H1 (cell line): ENCODE results near the gene CIAO2A. TPM values are rescaled to one million over a fixed set of nuclear protein-coding genes. Genes with fewer than 3 reads are reported as not detected.

Experiments used
- ASH2L ChIP-seq: fragments of 200-600, 300-600 bp; sonication (generic); IDR thresholded peaks from one replicate; pipeline ENCODE4 v1.7.1; 2017; ENCODE audit warnings: low read length
- BCL11A ChIP-seq, 2 experiments: IDR thresholded peaks; one replicate each; pipeline ENCODE4 v1.6.1; 2011; ENCODE audit warnings: low read depth in 2 of 2, low read length in 2 of 2, mild to moderate bottlenecking in 2 of 2
- CHD7 ChIP-seq: fragments of 300-600 bp; sonication (generic); IDR thresholded peaks from 2 replicates; pipeline ENCODE4 v1.7.1; 2012; ENCODE audit warnings: low read length, moderate library complexity, mild to moderate bottlenecking, inconsistent platforms; ENCODE audit not compliant: insufficient replicate concordance
- HDAC2 ChIP-seq, 2 experiments: fragments of 300-600 bp in 1 of 2; sonication (generic) in 1 of 2; IDR thresholded peaks; 2 replicates each; pipeline ENCODE4 v1.6.1; 2011 to 2012; ENCODE audit warnings: low read depth in 2 of 2, low read length in 2 of 2, mild to moderate bottlenecking in 2 of 2, moderate library complexity in 2 of 2, borderline replicate concordance in 1 of 2, inconsistent platforms in 1 of 2
- MAX ChIP-seq: IDR thresholded peaks from 2 replicates; pipeline ENCODE4 v1.6.1; 2012; ENCODE audit warnings: inconsistent platforms
- NANOG ChIP-seq: IDR thresholded peaks from 2 replicates; pipeline ENCODE4 v1.6.1; 2011; ENCODE audit warnings: low read length, low read depth, mild to moderate bottlenecking, inconsistent platforms; ENCODE audit not compliant: insufficient read depth, poor library complexity, severe bottlenecking
- SIN3A ChIP-seq, 2 experiments: IDR thresholded peaks in 1 of 2; conservative IDR thresholded peaks in 1 of 2; 2 replicates each; pipeline ENCODE4 v1.6.1; 2011 to 2012; ENCODE audit warnings: low read length in 2 of 2, improper control_type of control experiment in 1 of 2, low read depth in 1 of 2, mild to moderate bottlenecking in 1 of 2
- SIRT6 ChIP-seq: IDR thresholded peaks from one replicate; pipeline ENCODE4 v1.7.1; 2012; ENCODE audit warnings: low read length, inconsistent platforms
- TAF7 ChIP-seq: optimal IDR thresholded peaks from 2 replicates; pipeline ENCODE3; 2011; ENCODE audit warnings: low read depth, mild to moderate bottlenecking, inconsistent platforms, low read length, moderate library complexity, borderline replicate concordance
- polyA plus RNA-seq, 7 experiments: library from polyadenylated mRNA; depleted of rRNA in 3 of 7; stranded (reverse) in 5 of 7; unstranded in 2 of 7; fragments of >200 nt in 5 of 7; fragments of 200-250 nt in 2 of 7; gene quantifications; 1 replicate in 5 of 7; 2 replicates in 1 of 7; 4 replicates in 1 of 7; pipeline versions ENCODE4 v1.2.1 to v1.2.3, GENCODE V29; 2011 to 2013; ENCODE audit warnings: missing spikeins in 2 of 7, mixed read lengths in 2 of 7
- total RNA-seq: library from RNA; stranded (reverse); fragmentation: NEBNext Ultra II Directional; extraction: Animal tissue kit (Norgen Biotek cat#: 25700); gene quantifications from 2 replicates; pipeline ENCODE4 v1.2.1, GENCODE V29; 2021

The CIAO2A gene
- total and polyA plus RNA-seq, 2 of the 8 experiments (the other 6 are each of a cell fraction or from before 2014, with no cell fraction given) = 76.4 to 86.5 TPM

GRCh38 chr15:64032329-64032728 lies 61.3 kb downstream of the CIAO2A start (continued):
- no peak for TF ChIP-seq CHD7
- TF ChIP-seq NANOG = no peak
- no peak for TF ChIP-seq ASH2L
- TF ChIP-seq HDAC2 (IDR thresholded peaks at IDR 0.05; ENCODE audit: borderline replicate concordance in 1 of 2, low read depth in 2 of 2, low read length in 2 of 2) = no peak
- no peak for TF ChIP-seq BCL11A (IDR thresholded peaks at IDR 0.05; ENCODE audit: low read depth in 2 of 2, low read length in 2 of 2)
- TF ChIP-seq SIRT6 = no peak
- TF ChIP-seq SIN3A (conservative IDR thresholded peaks at IDR 0.05 in 1 of 2, IDR thresholded peaks at IDR 0.05 in 1 of 2; ENCODE audit: low read depth in 1 of 2, low read length in 2 of 2) = no peak
- no peak for TF ChIP-seq MAX
- TF ChIP-seq TAF7 = no peak
